Stimulated activated CD8-positive, alpha-beta memory T cell treated with anti-CD3 and anti-CD28 coated beads, Interleukin-15, amount 100 ng/mL, for 24 hours (primary cell): Measurements from ENCODE around the gene FREM1.

Experiments
- DNase-seq: peaks from one replicate; pipeline ENCODE4 v3.0.0-alpha.2; 2020; ENCODE audit warnings: low read depth

Gene FREM1

DNA sequence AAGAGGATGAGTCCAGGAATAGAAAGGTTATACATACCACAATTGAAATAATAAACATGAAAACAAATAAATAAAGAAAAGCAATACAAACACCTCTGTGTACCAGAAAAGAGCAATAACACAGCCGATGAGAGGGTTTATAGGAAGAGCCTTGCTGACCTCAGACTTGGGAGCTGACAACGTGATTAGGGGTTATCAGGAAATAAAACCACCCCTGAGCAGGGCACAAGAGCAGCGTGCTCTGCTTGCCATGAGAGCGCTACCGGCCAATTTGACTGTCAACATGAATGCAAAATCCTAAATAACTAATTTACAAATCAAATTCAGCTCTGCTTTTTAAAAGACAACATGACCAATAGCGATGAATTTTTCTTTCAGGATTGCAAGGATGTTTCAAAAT lies 2.6 kb upstream of the FREM1 start:
- DNase-seq = no peak

GRCh38 chr9:14911046-14911445 lies 818 bp upstream of the FREM1 start:
- DNase-seq = no peak

GRCh38 chr9:14909601-14909960 lies 647 bp downstream of the FREM1 start:
- DNase-seq = no peak

DNA sequence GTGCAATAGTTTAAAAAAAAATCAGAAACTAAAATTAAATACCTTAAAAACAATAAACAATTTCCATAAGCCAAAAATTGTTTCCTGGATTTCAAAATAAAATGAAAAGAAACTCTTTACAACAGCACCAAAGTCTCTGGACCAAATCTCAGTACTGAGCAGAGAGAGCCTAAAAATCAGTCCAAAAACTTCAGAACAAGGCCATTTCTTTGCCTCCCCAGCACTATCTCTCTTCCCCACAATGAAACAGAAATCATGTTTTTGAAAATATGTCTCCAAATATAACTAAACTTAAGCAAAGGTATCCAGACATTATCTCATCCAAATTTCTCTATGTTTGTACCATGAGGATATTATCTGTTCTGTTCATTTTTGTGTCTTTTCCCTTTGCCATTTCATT lies 1.0 kb downstream of the FREM1 start:
- DNase-seq = no peak

DNA sequence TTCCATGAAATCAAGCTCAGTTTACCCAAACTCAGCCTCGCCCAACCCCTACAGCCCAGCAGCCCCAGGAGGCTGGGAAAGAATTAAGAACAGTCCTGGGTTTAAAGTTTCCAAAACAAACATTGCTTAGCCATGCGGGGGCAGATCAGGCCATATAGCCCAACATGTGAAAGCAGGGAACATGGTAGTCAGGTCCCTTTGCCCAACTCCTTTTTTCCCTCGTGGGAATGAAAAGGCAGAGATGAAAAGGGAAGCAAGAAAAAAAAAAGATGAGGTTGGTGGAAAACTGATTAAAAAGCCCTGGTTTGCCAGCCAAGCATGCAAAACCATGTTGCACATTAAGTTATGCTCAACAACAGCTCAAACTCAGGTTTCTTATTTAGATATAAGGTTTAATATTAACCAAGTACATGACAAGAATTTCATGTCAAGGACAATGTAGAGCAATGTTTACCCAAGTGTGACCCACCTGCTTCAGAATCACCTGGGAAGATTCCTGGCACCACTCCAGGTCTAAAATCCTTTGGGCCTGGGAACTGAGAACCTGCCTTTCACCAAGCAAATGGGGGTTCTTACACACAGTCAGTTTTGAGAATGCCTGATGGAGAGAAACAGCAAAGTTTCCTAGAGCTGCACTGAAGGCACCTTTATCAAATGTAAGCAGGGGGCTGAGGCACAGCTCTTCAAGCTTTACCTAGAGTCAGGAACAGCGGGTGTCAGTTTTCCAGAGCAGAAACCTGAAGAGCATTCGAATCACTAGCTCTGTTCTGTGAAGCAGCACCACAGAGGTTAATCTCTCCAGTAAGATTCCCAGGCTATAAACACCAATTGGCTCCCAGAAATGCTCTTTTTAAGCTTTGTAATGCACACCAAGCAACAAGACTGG lies 1.7 kb downstream of the FREM1 start:
- DNase-seq = no peak

- no peak for DNase-seq
Observed at GRCh38 chr9:14907696-14908095, 2.5 kb downstream of the FREM1 start.

DNA sequence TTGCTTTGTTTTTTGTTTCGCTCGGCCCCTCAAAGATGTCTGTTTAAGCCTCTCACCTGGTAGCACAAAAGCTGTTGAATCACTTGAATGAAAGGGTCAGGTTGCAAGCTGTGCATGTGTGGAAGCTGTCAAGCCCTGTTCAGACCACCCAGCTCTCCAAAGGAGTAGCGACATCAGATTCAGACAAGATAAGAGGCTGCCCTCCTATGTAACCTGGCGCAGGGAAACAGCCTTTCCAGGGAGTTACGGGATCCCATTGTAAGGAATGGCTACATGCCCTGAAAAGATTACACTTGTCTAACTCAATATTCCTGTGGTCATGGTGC lies 2.9 kb downstream of the FREM1 start:
- no peak for DNase-seq

DNA sequence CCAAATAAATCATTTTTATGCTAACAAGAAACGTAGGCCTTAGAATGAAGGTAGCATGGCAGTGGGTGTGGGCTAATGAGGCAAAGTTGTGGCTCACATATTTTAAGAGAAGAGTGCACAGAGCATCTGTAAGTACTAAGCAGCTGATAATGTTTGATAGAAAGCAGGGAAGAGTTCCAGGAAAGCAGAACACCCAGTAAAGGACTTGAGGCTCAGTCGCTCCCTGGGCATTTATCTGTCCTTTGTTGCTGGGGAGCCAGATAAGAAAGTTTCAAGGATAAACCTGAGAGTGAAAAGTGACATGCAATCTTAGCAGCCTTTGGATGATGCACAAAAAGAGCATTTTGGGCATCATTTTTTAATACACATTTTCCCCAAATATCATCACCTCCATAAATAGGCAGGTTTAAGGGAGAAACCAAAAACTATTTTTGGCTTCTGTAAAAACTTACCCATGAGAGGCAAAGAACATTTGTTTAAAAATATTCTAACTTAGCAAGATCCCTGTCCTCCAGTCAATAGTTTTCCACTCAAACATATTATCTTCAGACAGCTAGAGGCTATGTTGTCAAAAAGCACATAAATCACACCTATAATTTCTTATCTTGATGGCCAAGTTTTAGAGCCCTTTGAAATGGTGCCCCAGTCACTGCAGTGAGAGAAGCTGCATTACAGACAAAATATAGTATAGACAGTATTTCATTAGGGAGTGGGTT lies 3.4 kb downstream of the FREM1 start:
- DNase-seq = no peak

- no peak for DNase-seq
Observed at GRCh38 chr9:14906000-14906399, 4.2 kb downstream of the FREM1 start.

DNA sequence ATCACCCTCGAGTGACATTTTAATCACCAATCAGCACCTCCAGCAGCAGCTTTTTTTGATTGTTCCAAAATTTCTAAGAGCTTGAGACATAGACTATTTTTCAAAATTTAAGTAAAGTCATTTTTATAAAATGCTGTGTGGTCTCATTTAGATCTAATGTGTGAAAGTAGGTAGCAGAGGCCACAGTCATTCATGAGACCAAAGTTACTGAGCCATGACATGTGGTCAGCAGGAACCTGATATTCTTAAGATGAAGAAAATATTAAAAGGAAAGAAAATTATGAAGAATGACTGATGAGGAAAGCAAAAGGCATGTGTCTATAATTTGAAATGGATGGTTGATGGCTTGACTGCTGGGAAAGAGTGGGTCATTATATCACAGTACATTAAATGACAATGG lies 7.2 kb downstream of the FREM1 start:
- DNase-seq = no peak

GRCh38 chr9:14902561-14902960 lies 7.7 kb downstream of the FREM1 start:
- no peak for DNase-seq

DNA sequence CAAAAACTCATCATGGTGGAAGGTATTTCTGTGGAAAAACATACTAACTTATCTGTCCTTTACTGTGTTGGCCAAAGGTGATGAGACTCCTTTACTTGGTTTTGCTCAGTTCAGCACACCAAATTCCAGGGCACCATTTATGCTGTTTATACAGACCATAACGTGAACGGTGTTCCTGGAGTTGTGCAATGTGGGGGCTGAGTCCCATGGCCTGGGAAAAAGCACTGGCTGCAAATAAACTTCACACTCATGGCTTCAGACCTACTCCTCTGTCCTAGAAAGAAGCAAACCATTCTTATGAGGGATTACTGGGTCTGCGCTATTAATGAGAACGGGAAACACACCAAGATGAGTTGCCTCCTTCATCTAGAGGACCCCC lies 10.4 kb downstream of the FREM1 start:
- no peak for DNase-seq

DNA sequence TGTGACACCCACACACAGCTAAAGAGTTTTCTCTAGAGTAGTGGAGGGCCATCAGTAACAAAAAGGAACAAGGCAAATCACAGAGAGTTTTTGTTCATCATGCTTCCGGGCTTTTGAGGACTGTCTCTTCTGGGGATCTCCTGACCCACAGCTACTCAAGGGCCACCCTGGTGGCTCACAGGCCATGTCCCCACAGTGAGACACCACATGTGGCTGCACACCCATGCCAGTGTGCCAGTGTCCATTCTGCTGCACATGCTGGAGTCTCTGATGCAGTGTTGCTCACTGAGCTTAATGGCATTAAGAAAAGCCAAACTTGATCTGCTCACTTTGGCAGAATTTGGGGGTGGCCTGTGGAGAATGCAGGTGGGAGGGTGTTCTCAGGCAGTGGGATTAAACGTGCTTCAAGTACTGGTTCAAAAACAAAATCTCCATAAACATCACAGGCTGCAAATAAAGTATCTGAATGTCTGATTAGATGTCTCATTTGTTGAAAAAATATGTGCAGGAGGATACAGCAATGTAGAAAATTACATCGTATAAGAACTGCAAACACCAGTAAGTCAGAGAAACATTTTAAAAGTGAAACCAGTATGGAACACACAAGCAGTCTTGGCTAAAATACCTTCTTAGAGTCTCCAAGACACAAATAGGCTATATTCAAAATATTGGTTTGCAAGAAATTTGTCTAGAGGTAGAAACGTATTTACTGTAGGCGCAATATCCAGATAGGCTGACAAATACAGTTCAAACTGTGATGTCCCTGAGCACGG lies 11.0 kb downstream of the FREM1 start:
- DNase-seq = no peak

DNA sequence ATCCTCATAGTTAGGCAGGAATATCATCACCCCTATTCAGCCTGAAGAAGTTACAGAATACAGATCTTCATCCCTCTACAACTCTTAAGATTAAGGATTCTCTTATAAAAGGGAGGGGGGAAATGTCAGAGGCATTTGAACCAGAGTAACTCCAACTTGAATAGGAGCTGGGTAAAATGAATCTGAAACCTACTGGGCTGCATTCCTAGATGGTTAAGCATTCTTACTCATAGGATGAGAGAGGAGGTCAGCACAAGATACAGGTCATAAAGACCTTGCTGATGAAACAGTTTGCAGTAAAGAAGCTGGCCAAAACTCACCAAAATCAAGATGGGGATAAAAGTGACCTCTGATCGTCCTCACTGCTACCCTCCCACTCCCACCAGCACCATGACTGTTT lies 14.4 kb downstream of the FREM1 start:
- no peak for DNase-seq

DNA sequence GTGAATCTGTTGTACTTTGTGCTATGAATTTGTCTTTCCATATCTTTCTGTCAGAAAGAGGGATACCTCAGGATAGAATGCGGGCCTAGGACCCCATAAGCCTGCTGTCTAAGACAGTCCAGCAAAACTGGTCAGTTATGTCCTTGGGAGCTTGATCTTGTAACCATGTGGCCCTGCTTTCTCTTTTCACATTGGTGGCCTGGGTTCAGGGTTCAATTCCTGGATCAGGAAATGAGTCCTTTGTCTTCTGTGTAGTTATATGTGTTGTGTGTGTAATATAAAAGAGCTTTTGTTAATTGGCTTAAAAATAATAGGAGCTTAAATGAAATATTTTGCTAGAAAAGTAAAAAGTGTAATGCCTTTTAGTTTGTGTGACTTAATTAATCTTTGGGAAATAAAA lies 16.9 kb downstream of the FREM1 start:
- no peak for DNase-seq

GRCh38 chr9:14891332-14891731 lies 18.9 kb downstream of the FREM1 start:
- no peak for DNase-seq

DNA sequence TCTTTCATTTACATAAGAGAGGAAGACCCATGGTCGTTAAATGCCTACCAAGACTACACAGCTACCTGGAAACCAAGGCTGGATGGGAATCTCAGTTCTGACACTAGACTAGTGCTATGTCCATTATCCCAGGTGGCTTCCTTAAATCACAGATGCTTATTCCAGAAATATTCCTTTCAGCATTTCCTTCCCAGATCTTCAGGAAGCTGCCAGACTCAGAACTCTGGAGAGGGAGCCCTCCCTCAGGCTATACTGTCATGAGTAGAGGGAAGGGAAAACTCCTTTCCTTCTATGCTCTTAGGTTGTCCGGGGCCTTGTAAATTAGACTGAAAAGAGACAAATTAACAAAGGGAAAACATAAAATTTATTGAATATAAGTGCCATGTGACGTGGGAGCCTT lies 20.8 kb downstream of the FREM1 start:
- DNase-seq = no peak

DNA sequence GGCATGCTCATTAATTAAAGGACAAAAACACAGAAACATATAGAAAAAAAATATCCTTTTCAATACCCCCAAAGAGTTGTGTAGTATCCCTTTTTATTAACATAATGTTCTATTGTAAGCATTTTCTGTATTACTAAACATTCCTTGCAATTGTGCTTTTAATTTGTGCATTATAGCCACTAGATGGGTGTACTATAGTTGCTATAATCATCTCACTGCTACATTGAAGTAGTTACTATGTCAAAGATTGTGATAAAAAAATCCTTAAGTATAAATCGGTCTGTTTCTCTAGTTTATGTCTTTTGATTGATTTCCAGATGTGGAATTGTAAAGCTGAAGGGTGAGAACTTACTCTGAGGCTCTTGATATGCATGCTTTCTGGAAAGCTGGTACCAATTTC lies 21.4 kb downstream of the FREM1 start:
- no peak for DNase-seq

DNA sequence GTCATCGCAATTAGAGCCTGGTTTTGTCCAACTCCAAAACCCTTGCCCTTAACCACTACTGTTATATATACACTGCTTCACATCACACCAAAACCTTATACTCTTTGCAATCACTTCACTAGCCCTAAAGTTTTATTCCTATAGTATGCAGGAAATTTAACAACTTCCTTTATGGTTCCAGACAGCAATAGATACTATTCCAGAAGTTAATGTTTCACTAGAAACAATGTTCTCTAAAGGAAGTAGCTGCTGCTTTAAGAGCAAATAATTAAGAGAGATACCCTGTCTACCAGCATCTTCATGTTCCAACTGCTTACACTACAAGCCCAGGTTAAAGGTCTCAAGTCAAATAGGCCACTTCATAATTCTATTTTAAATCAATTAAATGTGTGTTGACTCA lies 22.0 kb downstream of the FREM1 start:
- no peak for DNase-seq

DNA sequence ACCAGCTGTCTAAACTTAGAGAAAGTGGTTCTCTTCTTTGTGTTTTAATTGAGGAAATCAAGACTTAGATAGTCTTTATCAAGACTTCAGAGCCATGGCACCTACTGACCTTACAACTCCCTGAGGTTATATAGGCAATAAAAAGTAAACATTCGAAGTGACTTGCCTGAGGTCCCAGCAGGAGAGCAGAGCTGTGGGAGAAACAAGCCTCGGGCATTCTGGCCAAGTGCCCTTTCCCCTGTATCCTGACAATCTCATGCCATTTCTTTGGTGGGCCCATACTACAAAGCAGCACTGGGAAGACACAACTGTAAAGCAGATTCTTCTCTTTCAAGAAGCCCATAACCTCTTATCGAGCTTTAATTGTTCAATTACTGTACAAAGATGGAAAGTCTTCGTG lies 23.1 kb downstream of the FREM1 start:
- no peak for DNase-seq

GRCh38 chr9:14883310-14883944 lies 26.8 kb downstream of the FREM1 start:
- no peak for DNase-seq

DNA sequence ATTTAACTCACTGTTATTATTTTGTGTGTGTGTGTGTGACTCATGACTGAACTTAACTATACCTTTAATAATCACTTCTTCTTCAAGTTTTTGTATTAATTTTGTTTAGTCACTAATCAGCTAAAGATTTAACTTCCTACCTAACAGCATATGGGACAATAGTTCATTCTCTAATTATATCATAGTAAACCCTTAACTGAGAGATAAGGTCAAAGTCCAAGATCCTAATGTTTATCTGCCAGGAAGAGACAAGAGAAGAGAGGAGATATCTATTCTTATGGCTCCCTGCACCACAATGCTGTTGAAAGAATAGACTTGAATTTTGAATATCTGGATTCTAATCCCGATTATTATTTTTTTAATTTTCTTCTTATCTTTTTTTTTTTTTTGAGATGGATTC lies 28.1 kb downstream of the FREM1 start:
- DNase-seq = no peak

- no peak for DNase-seq
Observed at GRCh38 chr9:14881006-14881405, 29.2 kb downstream of the FREM1 start.
